Endothelial cell of umbilical vein (primary cell): ENCODE measurements around the gene HOXB3. TPM values are rescaled to one million over a fixed set of nuclear protein-coding genes. Genes with fewer than 3 reads are reported as not detected.

Experiments used
- BruUV-seq: library from RNA; stranded (reverse); fragments of 400-500 nt; replicated peaks from 2 replicates; lab custom pipeline; 2021; lab: Mats Ljungman, UMichigan
- CTCF ChIA-PET: fragments of 300-600, 350-600 bp; sonication (Branson Sonifier 250); formaldehyde crosslinking; loops from one replicate; lab custom pipeline; 2021; ENCODE audit warnings: antibody characterized with exemption, inconsistent platforms; lab: Charles Lee
- POLR2A ChIA-PET: fragments of 300-600, 350-600 bp; sonication (Branson Sonifier 250); formaldehyde crosslinking; loops from one replicate; lab custom pipeline; 2021; ENCODE audit warnings: antibody characterized with exemption, inconsistent platforms; lab: Charles Lee
- DNase-seq: peaks from one replicate; pipeline ENCODE4 v3.0.0-alpha.2; 2011; ENCODE audit warnings: low read depth, low spot score
- FAIRE-seq: peaks from 2 replicates; lab custom pipeline; 2011; peaks lifted over from hg19 to GRCh38; lab: Jason Lieb, UNC
- H2AFZ ChIP-seq: 2 replicates; pipeline ENCODE4 v1.6.0; 2012; ENCODE audit warnings: low read depth, low read length, control low read depth, inconsistent platforms
- H3K27ac ChIP-seq: 2 replicates; pipeline ENCODE4 v1.5.1; 2011; ENCODE audit warnings: low read depth, mild to moderate bottlenecking, control low read depth, low read length, moderate library complexity; ENCODE audit not compliant: insufficient read depth
- H3K27me3 ChIP-seq, 2 experiments: 2 replicates each; pipeline versions ENCODE4 v1.6.0 to v1.6.1; 2011; ENCODE audit warnings: low read length in 2 of 2, mixed read lengths in 1 of 2; ENCODE audit not compliant: control insufficient read depth in 2 of 2, insufficient read depth in 2 of 2
- H3K36me3 ChIP-seq, 2 experiments: 2 replicates in 1 of 2; 3 replicates in 1 of 2; pipeline ENCODE4 v1.5.1; 2011; ENCODE audit warnings: low read length in 2 of 2, mild to moderate bottlenecking in 1 of 2, moderate library complexity in 1 of 2; ENCODE audit not compliant: control insufficient read depth in 2 of 2, insufficient read depth in 2 of 2; ENCODE audit errors: extremely low read depth in 1 of 2
- H3K4me1 ChIP-seq: 3 replicates; pipeline ENCODE4 v1.5.1; 2011; ENCODE audit warnings: mild to moderate bottlenecking, low read length; ENCODE audit not compliant: control insufficient read depth, insufficient read depth; ENCODE audit errors: extremely low read depth
- H3K4me2 ChIP-seq: 2 replicates; pipeline ENCODE4 v1.6.1; 2011; ENCODE audit warnings: low read length, control low read depth, mixed read lengths; ENCODE audit not compliant: insufficient read depth
- H3K4me3 ChIP-seq, 3 experiments: fragments of 200-600 bp in 1 of 3; sonication (generic), shearing (Covaris generic) in 1 of 3; replicated peaks in 1 of 3; 2 replicates each; pipeline ENCODE4 v1.5.1; 2011 to 2016; ENCODE audit warnings: control low read depth in 3 of 3, low read length in 3 of 3, mild to moderate bottlenecking in 2 of 3, inconsistent platforms in 1 of 3, low read depth in 1 of 3, moderate library complexity in 1 of 3; ENCODE audit not compliant: insufficient read depth in 1 of 3
- H3K79me2 ChIP-seq: 2 replicates; pipeline ENCODE4 v1.6.0; 2012; ENCODE audit warnings: low read length, inconsistent platforms; ENCODE audit not compliant: control insufficient read depth, insufficient read depth
- H3K9ac ChIP-seq: replicated peaks from 2 replicates; pipeline ENCODE3; 2011; ENCODE audit warnings: low read length, control low read depth; ENCODE audit not compliant: insufficient read depth; ENCODE audit errors: extremely low read depth
- H3K9me1 ChIP-seq: replicated peaks from 3 replicates; pipeline ENCODE4 v1.6.0; 2011; ENCODE audit warnings: mild to moderate bottlenecking, low read length; ENCODE audit not compliant: control insufficient read depth, insufficient read depth; ENCODE audit errors: extremely low read depth
- H3K9me3 ChIP-seq: replicated peaks from 2 replicates; pipeline ENCODE4 v1.5.1; 2012; ENCODE audit warnings: low read length, inconsistent platforms; ENCODE audit not compliant: control insufficient read depth, insufficient read depth
- H4K20me1 ChIP-seq: replicated peaks from 2 replicates; pipeline ENCODE3; 2011; ENCODE audit warnings: mild to moderate bottlenecking, low read length; ENCODE audit not compliant: control insufficient read depth, insufficient read depth; ENCODE audit errors: extremely low read depth
- EZH2 ChIP-seq: IDR thresholded peaks from 2 replicates; pipeline ENCODE4 v1.6.1; 2012; ENCODE audit warnings: borderline replicate concordance, low read depth, mild to moderate bottlenecking, moderate library complexity, low read length, inconsistent platforms; ENCODE audit not compliant: severe bottlenecking
- FOS ChIP-seq: IDR thresholded peaks from 2 replicates; pipeline ENCODE4 v1.6.1; 2011; ENCODE audit warnings: mild to moderate bottlenecking, low read length, moderate library complexity, borderline replicate concordance; ENCODE audit not compliant: insufficient read depth
- GATA2 ChIP-seq: IDR thresholded peaks from 2 replicates; pipeline ENCODE4 v1.7.0; 2011; ENCODE audit warnings: low read depth, mild to moderate bottlenecking, moderate library complexity, mixed read lengths, low read length; ENCODE audit not compliant: insufficient read length, insufficient read depth
- JUN ChIP-seq: IDR thresholded peaks from 2 replicates; pipeline ENCODE4 v1.6.1; 2011; ENCODE audit warnings: borderline replicate concordance, low read depth; ENCODE audit not compliant: insufficient read length, insufficient read depth
- MYC ChIP-seq: IDR thresholded peaks from one replicate; pipeline ENCODE4 v1.6.1; 2011; ENCODE audit warnings: mild to moderate bottlenecking, low read depth, low read length
- POLR2A ChIP-seq: IDR thresholded peaks from 2 replicates; pipeline ENCODE4 v1.6.1; 2012; ENCODE audit warnings: low read depth, mild to moderate bottlenecking, control low read depth, low read length
- POLR2AphosphoS5 ChIP-seq: IDR thresholded peaks from 2 replicates; pipeline ENCODE4 v1.6.1; 2012; ENCODE audit warnings: low read depth, mild to moderate bottlenecking, control low read depth, low read length, moderate library complexity; ENCODE audit not compliant: insufficient read depth
- dilution Hi-C: fragments of 300-500 bp; cut with MboI; formaldehyde crosslinking; loops from one replicate; pipeline ENCODE4 v1.15.0; 2019; ENCODE audit warnings: low sequenced_read_pairs; ENCODE audit not compliant: extremely low pct_ligation_motif_present
- intact Hi-C: fragments of 100-400 bp; cut with micrococcal nuclease; formaldehyde crosslinking; loops from one replicate; pipeline ENCODE4 v1.10.0; 2022
- polyA plus RNA-seq, 4 experiments: library from polyadenylated mRNA; depleted of rRNA in 3 of 4; stranded (reverse) in 3 of 4; unstranded in 1 of 4; fragments of >200 nt; gene quantifications; 2 replicates each; pipeline versions ENCODE4 v1.2.1 to v1.2.3, GENCODE V29; 2011 to 2012; ENCODE audit warnings: missing spikeins in 1 of 4
- total RNA-seq: library from RNA; stranded (reverse); gene quantifications from 2 replicates; pipeline ENCODE4 v1.2.3, GENCODE V29; 2021
- TF ChIP-seq, protein P1 (sequence below): IDR thresholded peaks from 2 replicates; pipeline ENCODE4 v1.6.1; 2011; ENCODE audit not compliant: insufficient read depth, insufficient read length

The HOXB3 gene
- total and polyA plus RNA-seq, 2 donors (not counting 3 experiments of a cell fraction or from before 2014, with no cell fraction given) = 29.6 to 56.6 TPM

DNA sequence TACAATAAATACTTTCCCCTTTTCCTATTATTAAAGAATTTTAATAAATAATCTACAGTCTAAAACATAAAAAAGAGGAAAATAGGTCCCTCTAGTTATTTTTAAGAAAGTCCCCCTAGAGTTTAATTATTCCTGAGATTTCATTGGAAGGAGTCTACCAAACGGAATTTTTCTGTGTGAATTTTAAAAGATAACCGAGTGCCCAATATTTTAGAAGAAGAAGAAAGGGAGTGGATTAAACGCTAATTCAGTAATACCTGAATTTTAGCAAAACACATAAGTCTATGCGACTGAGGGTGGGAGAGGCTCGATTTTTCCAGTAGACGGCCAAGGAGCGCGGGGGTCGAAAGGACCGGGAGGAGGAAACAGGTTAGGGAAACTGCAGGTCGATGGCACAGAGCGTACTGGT is 47.3 kb downstream of the HOXB3 start:
- Histone ChIP-seq H3K9ac (peak overlapping the region; percentile 91), H3K27me3 (no peaks in the 10 kb centered on the region), H2AFZ (no peak overlapping the region), H4K20me1 (no peaks in the 10 kb centered on the region), H3K36me3 (no peaks in the 10 kb centered on the region), H3K9me3 (no peaks in the 10 kb centered on the region), H3K79me2 (peaks cover 51% of the 10 kb centered on the region), H3K27ac (peak overlapping the region; percentile 80), H3K9me1 (no peaks in the 10 kb centered on the region), H3K4me3 (peak overlapping the region; percentile 88 to 99 (median 97)), H3K4me2 (peak overlapping the region; percentile 89), H3K4me1 (peaks cover 37% of the 10 kb centered on the region)
- DNase-seq = no peak
- ChIA-PET CTCF (interaction anchor here (1.9 kb wide), 1 partner anchor 191 kb away, joined by 5 read pairs; no protein-coding TSS in a partner anchor), POLR2A (no interaction called here)
- BruUV-seq = TSS peak; percentile 54
- FAIRE-seq = no peak
- intact Hi-C loops (loop anchor here (2.0 kb wide), 1 partner anchor 50 kb away; no protein-coding TSS in a partner anchor), dilution Hi-C loops (no loop called here)
- TF ChIP-seq EZH2 (no peak), POLR2A (no peak), POLR2AphosphoS5 (no peak), JUN (no peak), MYC (no peak), FOS (no peak), GATA2 (no peak)
- TF ChIP-seq, protein P1, sequence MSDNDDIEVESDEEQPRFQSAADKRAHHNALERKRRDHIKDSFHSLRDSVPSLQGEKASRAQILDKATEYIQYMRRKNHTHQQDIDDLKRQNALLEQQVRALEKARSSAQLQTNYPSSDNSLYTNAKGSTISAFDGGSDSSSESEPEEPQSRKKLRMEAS = no peak
